Subcutaneous adipose tissue (tissue), 4 donors: ENCODE results near the gene SMARCB1. TPM values are rescaled to one million over a fixed set of nuclear protein-coding genes. Genes with fewer than 3 reads are reported as not detected.

Experiments used
- CTCF ChIP-seq: fragments of 450-650 bp; IDR thresholded peaks from one replicate; pipeline ENCODE4 v1.5.1; 2016; ENCODE audit warnings: low read depth, mild to moderate bottlenecking, control low read depth, antibody characterized with exemption, moderate library complexity
- total RNA-seq, 4 donors: library from RNA; depleted of rRNA; stranded (reverse); fragments of >200 nt; gene quantifications; one replicate each; pipeline ENCODE4 v1.1.0, GENCODE V29; 2016

The SMARCB1 gene
- total RNA-seq, 4 donors from 2014 or later = 26.3 to 84.2 (median 37.5) TPM

GRCh38 chr22:23782252-23782651 is 4.5 kb upstream of the SMARCB1 start:
- no peak for TF ChIP-seq CTCF

GRCh38 chr22:23782703-23783102 is 4.1 kb upstream of the SMARCB1 start:
- no peak for TF ChIP-seq CTCF

GRCh38 chr22:23783265-23784150 is 3.3 kb upstream of the SMARCB1 start:
- no peak for TF ChIP-seq CTCF

- no peak for TF ChIP-seq CTCF
Observed at GRCh38 chr22:23784215-23784732, 2.5 kb upstream of the SMARCB1 start.

GRCh38 chr22:23786261-23786710 is 480 bp upstream of the SMARCB1 start:
- no peak for TF ChIP-seq CTCF

- no peak for TF ChIP-seq CTCF
Observed at GRCh38 chr22:23787600-23787896, 782 bp downstream of the SMARCB1 start.

GRCh38 chr22:23787910-23788309 is 1.1 kb downstream of the SMARCB1 start:
- TF ChIP-seq CTCF = no peak
